ENCODE results near the gene TNS1.

The TNS1 gene

GRCh38 chr2:218015586-218016521, 13.1 kb upstream of the TNS1 start:
- no peak for DNase-seq

- DNase-seq = no peak
These were observed 12.2 kb upstream of the TNS1 start for GRCh38 chr2:218014706-218015585.

GRCh38 chr2:218013289-218013688, 10.5 kb upstream of the TNS1 start:
- no peak for DNase-seq

GRCh38 chr2:218012284-218012683, 9.5 kb upstream of the TNS1 start:
- no peak for DNase-seq

- no peak for DNase-seq
These were observed 8.9 kb upstream of the TNS1 start for GRCh38 chr2:218011653-218012040.

GRCh38 chr2:218010984-218011652, 8.3 kb upstream of the TNS1 start:
- no peak for DNase-seq

- peak; percentile 11 for DNase-seq
These were observed 7.6 kb upstream of the TNS1 start for GRCh38 chr2:218010140-218010983.

- DNase-seq = no peak
These were observed 7.0 kb upstream of the TNS1 start for GRCh38 chr2:218009765-218010139.

- DNase-seq = no peak
These were observed 6.4 kb upstream of the TNS1 start for GRCh38 chr2:218009231-218009630.

- no peak for DNase-seq
These were observed 5.6 kb upstream of the TNS1 start for GRCh38 chr2:218008060-218009040.

GRCh38 chr2:218006741-218007140, 3.9 kb upstream of the TNS1 start:
- DNase-seq = no peak

GRCh38 chr2:218005486-218005885, 2.7 kb upstream of the TNS1 start:
- DNase-seq = no peak

- DNase-seq = no peak
These were observed 2.2 kb upstream of the TNS1 start for GRCh38 chr2:218005028-218005427.

GRCh38 chr2:218003981-218004419, 1.2 kb upstream of the TNS1 start:
- no peak for DNase-seq

- no peak for DNase-seq
These were observed 618 bp upstream of the TNS1 start for GRCh38 chr2:218003281-218003944.

GRCh38 chr2:218002143-218002844, 501 bp downstream of the TNS1 start:
- DNase-seq = no peak

GRCh38 chr2:218001629-218002028, 1.2 kb downstream of the TNS1 start:
- DNase-seq = no peak

- no peak for DNase-seq
These were observed 2.7 kb downstream of the TNS1 start for GRCh38 chr2:218000136-218000535.

GRCh38 chr2:217999595-217999959, 3.2 kb downstream of the TNS1 start:
- DNase-seq = no peak

Data from activated CD4-positive, alpha-beta T cell treated with anti-CD3 and anti-CD28 coated beads, Interleukin-10, Interleukin-2, amounts not matched to agents 100 ng/mL and 50 ng/mL, durations not matched to agents 16 hours and 8 hours (primary cell).